SK-N-MC (cell line): ENCODE results near the gene MRNIP.

Source experiments
- DNase-seq: peaks from one replicate; pipeline ENCODE4 v3.0.0-alpha.2; 2011; ENCODE audit warnings: low read depth, low spot score
- H3K27ac ChIP-seq: fragments of 200-600 bp; sonication (generic); 2 replicates; pipeline ENCODE4 v1.5.1; 2016; ENCODE audit warnings: mixed run types
- H3K36me3 ChIP-seq: fragments of 200-600 bp; sonication (generic); 2 replicates; pipeline ENCODE4 v1.6.1; 2017; ENCODE audit warnings: antibody characterized with exemption, low read length, mixed read lengths; ENCODE audit not compliant: insufficient read depth
- H3K4me3 ChIP-seq: fragments of 200-600 bp; sonication (generic); 2 replicates; pipeline ENCODE4 v1.5.1; 2016
- H3K9ac ChIP-seq: fragments of 200-600 bp; sonication (generic); 2 replicates; pipeline ENCODE4 v1.8.0; 2017; ENCODE audit warnings: mixed run types, mixed read lengths; ENCODE audit not compliant: insufficient read length
- H3K9me3 ChIP-seq: fragments of 200-600 bp; sonication (generic); 2 replicates; pipeline ENCODE4 v1.6.1; 2017; ENCODE audit warnings: low read depth, mild to moderate bottlenecking, antibody characterized with exemption, low read length, moderate library complexity, mixed read lengths
- EZH2 ChIP-seq: fragments of 200-600 bp; sonication (generic); IDR thresholded peaks from one replicate; pipeline ENCODE4 v1.6.1; 2017; ENCODE audit warnings: antibody characterized with exemption
- FOXP2 ChIP-seq: optimal IDR thresholded peaks from 2 replicates; pipeline ENCODE3; 2011; ENCODE audit warnings: mild to moderate bottlenecking, moderate library complexity; ENCODE audit not compliant: insufficient read depth; ENCODE audit errors: extremely low read length, control extremely low read depth
- POLR2AphosphoS5 ChIP-seq: IDR thresholded peaks from 2 replicates; pipeline ENCODE4 v1.6.1; 2012; ENCODE audit warnings: mild to moderate bottlenecking, low read depth, low read length, borderline replicate concordance

MRNIP gene

GRCh38 chr5:179819296-179820126, 39.1 kb downstream of the MRNIP start:
- Histone ChIP-seq H3K4me3 (no peak overlapping the region), H3K36me3 (no peaks in the 10 kb centered on the region; the same call in 1 of the 2 replicates), H3K27ac (0 out of 2 replicates have a peak overlapping the region, but pooled peaks have one; percentile 13), H3K9ac (peak overlapping the region; percentile 85), H3K9me3 (no peaks in the 10 kb centered on the region)
- DNase-seq = no peak
- TF ChIP-seq POLR2AphosphoS5 = no peak
- no peak for TF ChIP-seq EZH2
- TF ChIP-seq FOXP2 = no peak

GRCh38 chr5:179818746-179819295, 39.8 kb downstream of the MRNIP start:
- no peak overlapping the region for H3K27ac ChIP-seq
- TF ChIP-seq EZH2 = no peak
- no peak for TF ChIP-seq POLR2AphosphoS5
- no peak for TF ChIP-seq FOXP2
- H3K36me3 ChIP-seq = peaks cover 6% of the 10 kb centered on the region; the same call in 1 of the 2 replicates
- H3K9ac ChIP-seq = no peak overlapping the region
- no peak for DNase-seq
- H3K9me3 ChIP-seq = no peaks in the 10 kb centered on the region
- no peak overlapping the region for H3K4me3 ChIP-seq

GRCh38 chr5:179817890-179818745, 40.5 kb downstream of the MRNIP start:
- Histone ChIP-seq H3K27ac (no peak overlapping the region), H3K4me3 (no peak overlapping the region), H3K36me3 (peaks cover 11% of the 10 kb centered on the region), H3K9me3 (no peaks in the 10 kb centered on the region), H3K9ac (no peak overlapping the region)
- TF ChIP-seq FOXP2 (no peak), EZH2 (no peak), POLR2AphosphoS5 (no peak)
- no peak for DNase-seq

- no peak for DNase-seq
- H3K9ac ChIP-seq = no peak overlapping the region
- H3K9me3 ChIP-seq = no peaks in the 10 kb centered on the region
- TF ChIP-seq POLR2AphosphoS5 (no peak), FOXP2 (no peak), EZH2 (no peak)
- no peak overlapping the region for H3K27ac ChIP-seq
- H3K4me3 ChIP-seq = no peak overlapping the region
- H3K36me3 ChIP-seq = peaks cover 18% of the 10 kb centered on the region
Observed at GRCh38 chr5:179817470-179817840, 41.2 kb downstream of the MRNIP start.

- Histone ChIP-seq H3K9ac (no peak overlapping the region), H3K4me3 (no peak overlapping the region)
- no peak for TF ChIP-seq EZH2
Observed at GRCh38 chr5:179816796-179817469, 41.7 kb downstream of the MRNIP start.

GRCh38 chr5:179816401-179816795, 42.2 kb downstream of the MRNIP start:
- Histone ChIP-seq H3K36me3 (peaks cover 27% of the 10 kb centered on the region), H3K9ac (no peak overlapping the region), H3K9me3 (no peaks in the 10 kb centered on the region), H3K27ac (no peak overlapping the region), H3K4me3 (no peak overlapping the region)
- TF ChIP-seq FOXP2 (no peak), POLR2AphosphoS5 (no peak), EZH2 (no peak)
- no peak for DNase-seq

More at GRCh38 chr5:179816796-179817469, 41.7 kb downstream of the MRNIP start:
- Histone ChIP-seq H3K9me3 (no peaks in the 10 kb centered on the region), H3K36me3 (peaks cover 23% of the 10 kb centered on the region), H3K27ac (no peak overlapping the region)
- no peak for DNase-seq

- no peak overlapping the region for H3K4me3 ChIP-seq
- H3K27ac ChIP-seq = no peak overlapping the region
- H3K9me3 ChIP-seq = no peaks in the 10 kb centered on the region
- DNase-seq = no peak
- no peak overlapping the region for H3K9ac ChIP-seq
- TF ChIP-seq FOXP2 (no peak), POLR2AphosphoS5 (no peak)
- H3K36me3 ChIP-seq = peaks cover 28% of the 10 kb centered on the region
Observed at GRCh38 chr5:179815491-179816249, 42.9 kb downstream of the MRNIP start.

GRCh38 chr5:179814090-179814489, 44.5 kb downstream of the MRNIP start:
- Histone ChIP-seq H3K36me3 (peaks cover 28% of the 10 kb centered on the region), H3K4me3 (no peak overlapping the region), H3K27ac (no peak overlapping the region), H3K9ac (no peak overlapping the region), H3K9me3 (no peaks in the 10 kb centered on the region)
- no peak for DNase-seq
- no peak for TF ChIP-seq FOXP2
- no peak for TF ChIP-seq EZH2
- no peak for TF ChIP-seq POLR2AphosphoS5
